H9 (cell line): ENCODE measurements around the gene ZNF362. TPM values are rescaled to one million over a fixed set of nuclear protein-coding genes. Genes with fewer than 3 reads are reported as not detected.

ENCODE experiments used
- DNase-seq: peaks from one replicate; pipeline ENCODE4 v3.0.0-alpha.2; 2017
- H2AFZ ChIP-seq: one replicate; pipeline ENCODE4 v1.6.1; 2013; ENCODE audit warnings: mild to moderate bottlenecking, low read length, control low read depth, moderate library complexity
- H2AK5ac ChIP-seq: 2 replicates; pipeline ENCODE4 v1.6.1; 2013; ENCODE audit warnings: low read length, control low read depth, mixed read lengths; ENCODE audit not compliant: insufficient read length
- H2BK120ac ChIP-seq: one replicate; pipeline ENCODE4 v1.6.1; 2013; ENCODE audit warnings: low read depth, mild to moderate bottlenecking, low read length, control low read depth, inconsistent platforms; ENCODE audit not compliant: poor library complexity, severe bottlenecking
- H2BK12ac ChIP-seq: 2 replicates; pipeline ENCODE4 v1.6.1; 2013; ENCODE audit warnings: low read length, control low read depth, mixed read lengths, low read depth; ENCODE audit not compliant: insufficient read length
- H2BK15ac ChIP-seq: 2 replicates; pipeline ENCODE4 v1.6.1; 2013; ENCODE audit warnings: low read depth, low read length, control low read depth
- H2BK20ac ChIP-seq: one replicate; pipeline ENCODE4 v1.6.1; 2013; ENCODE audit warnings: low read depth, mild to moderate bottlenecking, low read length, control low read depth, inconsistent platforms; ENCODE audit not compliant: poor library complexity, severe bottlenecking
- H2BK5ac ChIP-seq: 2 replicates; pipeline ENCODE4 v1.6.1; 2013; ENCODE audit warnings: low read length, control low read depth, mixed read lengths; ENCODE audit not compliant: insufficient read length
- H3K14ac ChIP-seq: 2 replicates; pipeline ENCODE4 v1.6.1; 2013; ENCODE audit warnings: low read length, control low read depth; ENCODE audit not compliant: insufficient read depth
- H3K18ac ChIP-seq: 2 replicates; pipeline ENCODE4 v1.6.1; 2013; ENCODE audit warnings: low read depth, mild to moderate bottlenecking, mixed read lengths, low read length, control low read depth; ENCODE audit not compliant: insufficient read length
- H3K23ac ChIP-seq: 2 replicates; pipeline ENCODE4 v1.6.1; 2013; ENCODE audit warnings: low read length, control low read depth, mixed read lengths, low read depth; ENCODE audit not compliant: insufficient read length
- H3K23me2 ChIP-seq: 2 replicates; pipeline ENCODE4 v1.6.1; 2013; ENCODE audit warnings: low read depth, mild to moderate bottlenecking, mixed read lengths, low read length, control low read depth; ENCODE audit not compliant: insufficient read length, poor library complexity, severe bottlenecking
- H3K27ac ChIP-seq: 2 replicates; pipeline ENCODE4 v1.5.1; 2013; ENCODE audit warnings: low read length, control low read depth, mixed read lengths, low read depth; ENCODE audit not compliant: insufficient read length
- H3K27me3 ChIP-seq: 2 replicates; pipeline ENCODE4 v1.6.1; 2013; ENCODE audit warnings: low read length, control low read depth, inconsistent platforms; ENCODE audit not compliant: insufficient read depth
- H3K4ac ChIP-seq: 2 replicates; pipeline ENCODE4 v1.6.1; 2013; ENCODE audit warnings: low read depth, mild to moderate bottlenecking, control low read depth, inconsistent platforms, low read length, moderate library complexity
- H3K4me1 ChIP-seq: 2 replicates; pipeline ENCODE4 v1.6.1; 2013; ENCODE audit warnings: low read length, control low read depth, inconsistent platforms; ENCODE audit not compliant: insufficient read depth
- H3K4me2 ChIP-seq: 2 replicates; pipeline ENCODE4 v1.6.1; 2013; ENCODE audit warnings: low read length, control low read depth, mixed read lengths; ENCODE audit not compliant: insufficient read length, insufficient read depth
- H3K56ac ChIP-seq: 2 replicates; pipeline ENCODE4 v1.6.1; 2013; ENCODE audit warnings: low read depth, mild to moderate bottlenecking, mixed read lengths, low read length, control low read depth; ENCODE audit not compliant: insufficient read length
- H3K79me1 ChIP-seq: 2 replicates; pipeline ENCODE4 v1.6.1; 2013; ENCODE audit warnings: low read depth, mild to moderate bottlenecking, moderate library complexity, low read length, control low read depth, inconsistent platforms; ENCODE audit not compliant: insufficient read depth, poor library complexity, severe bottlenecking
- H3K79me2 ChIP-seq: 2 replicates; pipeline ENCODE4 v1.6.1; 2013; ENCODE audit warnings: low read length, control low read depth, inconsistent platforms; ENCODE audit not compliant: insufficient read depth
- H3K9ac ChIP-seq: 2 replicates; pipeline ENCODE4 v1.6.1; 2013; ENCODE audit warnings: low read length, control low read depth, mixed read lengths; ENCODE audit not compliant: insufficient read length; ENCODE audit errors: extremely low read depth
- H3K9me3 ChIP-seq: one replicate; pipeline ENCODE4 v1.6.1; 2013; ENCODE audit warnings: low read depth, low read length, inconsistent platforms; ENCODE audit not compliant: control insufficient read depth
- H3T11ph ChIP-seq: one replicate; pipeline ENCODE4 v1.6.1; 2013; ENCODE audit warnings: mild to moderate bottlenecking, low read length, control low read depth, inconsistent platforms
- H4K20me1 ChIP-seq: one replicate; pipeline ENCODE4 v1.6.1; 2013; ENCODE audit not compliant: control insufficient read depth, insufficient read length, insufficient read depth
- H4K5ac ChIP-seq: 2 replicates; pipeline ENCODE4 v1.6.1; 2013; ENCODE audit warnings: low read depth, mild to moderate bottlenecking, mixed read lengths, low read length, control low read depth; ENCODE audit not compliant: insufficient read length
- H4K8ac ChIP-seq: replicated peaks from 2 replicates; pipeline ENCODE4 v1.6.1; 2013; ENCODE audit warnings: low read length, control low read depth, mixed read lengths, low read depth; ENCODE audit not compliant: insufficient read length
- H4K91ac ChIP-seq: 2 replicates; pipeline ENCODE4 v1.6.1; 2013; ENCODE audit warnings: low read depth, mild to moderate bottlenecking, moderate library complexity, mixed read lengths, low read length, control low read depth; ENCODE audit not compliant: insufficient read length
- H3K27ac Mint-ChIP-seq, 3 experiments: 2 replicates in 2 of 3; 3 replicates in 1 of 3; pipeline ENCODE4 v1.8.0; 2020 to 2021; ENCODE audit warnings: mixed read lengths in 3 of 3, mild to moderate bottlenecking in 1 of 3, moderate library complexity in 1 of 3
- H3K27me3 Mint-ChIP-seq: 2 replicates; pipeline ENCODE4 v1.8.0; 2021; ENCODE audit warnings: low read depth, mild to moderate bottlenecking, moderate library complexity, mixed read lengths
- H3K36me3 Mint-ChIP-seq, 3 experiments: 2 replicates in 2 of 3; 3 replicates in 1 of 3; pipeline ENCODE4 v1.8.0; 2020 to 2021; ENCODE audit warnings: low read depth in 3 of 3, mixed read lengths in 3 of 3; ENCODE audit not compliant: insufficient read depth in 1 of 3
- H3K4me1 Mint-ChIP-seq, 2 experiments: 2 replicates each; pipeline ENCODE4 v1.8.0; 2020; ENCODE audit warnings: mixed read lengths in 2 of 2
- H3K4me3 Mint-ChIP-seq, 2 experiments: 2 replicates in 1 of 2; 3 replicates in 1 of 2; pipeline ENCODE4 v1.8.0; 2020 to 2021; ENCODE audit warnings: mild to moderate bottlenecking in 2 of 2, mixed read lengths in 2 of 2, moderate library complexity in 1 of 2
- H3K9me3 Mint-ChIP-seq, 2 experiments: 2 replicates in 1 of 2; 3 replicates in 1 of 2; pipeline ENCODE4 v1.8.0; 2020; ENCODE audit warnings: mild to moderate bottlenecking in 2 of 2, mixed read lengths in 2 of 2, moderate library complexity in 1 of 2
- CTCF ChIP-seq: fragments of 200-600 bp; sonication (generic); conservative IDR thresholded peaks from 3 replicates; pipeline ENCODE4 v1.8.0; 2021; ENCODE audit warnings: antibody characterized with exemption, mild to moderate bottlenecking
- WGBS: extraction: QIAGEN DNeasy Blood & Tissue Kit; methylation state at CpG from one replicate; pipeline ENCODE4 v1.1.7; 2013; ENCODE audit warnings: missing lambda C conversion rate, low lambda C conversion rate, mixed read lengths; ENCODE audit not compliant: insufficient read length; ENCODE audit errors: extremely low coverage; 5-methylcytosine and 5-hydroxymethylcytosine counted together
- total RNA-seq: library from RNA; stranded (reverse); gene quantifications from 2 replicates; pipeline ENCODE4 v1.2.1, GENCODE V29; 2021

Gene ZNF362
- total RNA-seq, 1 experiment from 2014 or later, result 18.7 TPM

GRCh38 chr1:33282791-33283190 lies 26.5 kb downstream of the ZNF362 start:
- H2BK12ac ChIP-seq, result no peak overlapping the region
- H3K4me2 ChIP-seq, result no peak overlapping the region
- no peak overlapping the region for H2BK20ac ChIP-seq
- H2BK5ac ChIP-seq, result no peak overlapping the region
- no peaks in the 10 kb centered on the region for H3K4me1 ChIP-seq
- H3K27me3 Mint-ChIP-seq, result no peaks in the 10 kb centered on the region
- no CpG with 5 or more reads among the region's 3 CpGs for WGBS
- no peaks in the 10 kb centered on the region for H3K79me2 ChIP-seq
- no peak overlapping the region for H3K4me3 Mint-ChIP-seq
- no peak overlapping the region for H3K14ac ChIP-seq
- no peak overlapping the region for H4K8ac ChIP-seq
- H3K4ac ChIP-seq, result no peak overlapping the region
- no peak overlapping the region for H3K9ac ChIP-seq
- no peak overlapping the region for H3K56ac ChIP-seq
- no peak overlapping the region for H2AK5ac ChIP-seq
- H2AFZ ChIP-seq, result no peak overlapping the region
- no peaks in the 10 kb centered on the region for H3K9me3 Mint-ChIP-seq
- H3K36me3 Mint-ChIP-seq, result peaks cover 13 to 46% (median 44%) of the 10 kb centered on the region in 3 experiments; a peak in 6 of 7 replicates
- H4K20me1 ChIP-seq, result no peaks in the 10 kb centered on the region
- TF ChIP-seq CTCF, result no peak
- no peaks in the 10 kb centered on the region for H3K27me3 ChIP-seq
- no peak overlapping the region for H3K18ac ChIP-seq
- no peak overlapping the region for H3T11ph ChIP-seq
- H3K79me1 ChIP-seq, result no peaks in the 10 kb centered on the region
- no peak overlapping the region for H4K5ac ChIP-seq
- H3K4me1 Mint-ChIP-seq, result peaks cover 0 to 2% of the 10 kb centered on the region in 2 experiments; a peak in 1 of 4 replicates
- no peak overlapping the region for H3K23ac ChIP-seq
- H2BK15ac ChIP-seq, result no peak overlapping the region
- H3K27ac Mint-ChIP-seq, result no peak overlapping the region
- no peaks in the 10 kb centered on the region for H3K23me2 ChIP-seq
- no peaks in the 10 kb centered on the region for H3K9me3 ChIP-seq
- H4K91ac ChIP-seq, result no peak overlapping the region
- DNase-seq, result no peak
- H3K27ac ChIP-seq, result no peak overlapping the region
- no peak overlapping the region for H2BK120ac ChIP-seq
